Sigmoid colon (tissue), 7 donors: ENCODE results near the gene ZNF346. TPM values are rescaled to one million over a fixed set of nuclear protein-coding genes. Genes with fewer than 3 reads are reported as not detected.

ENCODE experiments used
- DNase-seq: peaks from one replicate; pipeline ENCODE4 v3.0.0-alpha.2; 2019
- H3K27ac ChIP-seq, 4 donors: fragments of 200-600 bp; sonication (generic); one replicate each; pipeline ENCODE4 v1.5.1; 2016 to 2019; ENCODE audit warnings: mild to moderate bottlenecking in 1 of 4
- H3K27me3 ChIP-seq, 3 donors: fragments of 200-600 bp; sonication (generic); one replicate each; pipeline ENCODE4 v1.5.1; 2019; ENCODE audit warnings: mild to moderate bottlenecking in 1 of 3
- H3K36me3 ChIP-seq, 4 donors: fragments of 200-600 bp; sonication (generic); one replicate each; pipeline ENCODE4 v1.5.1; 2016 to 2019
- H3K4me1 ChIP-seq, 4 donors: fragments of 200-600 bp; sonication (generic); one replicate each; pipeline ENCODE4 v1.5.1; 2017 to 2019
- H3K4me3 ChIP-seq, 4 donors: fragments of 200-600 bp; sonication (generic); one replicate each; pipeline ENCODE4 v1.5.1; 2017 to 2019; ENCODE audit warnings: mild to moderate bottlenecking in 2 of 4, moderate library complexity in 1 of 4
- H3K9me3 ChIP-seq, 4 donors: fragments of 200-600 bp in 3 of 4; sonication (generic) in 3 of 4; one replicate each; pipeline versions ENCODE4 v1.5.1 to v1.6.1; 2013 to 2019
- CTCF ChIP-seq, 4 experiments: fragments of 450-650 bp in 3 of 4; fragments of 200-600 bp in 1 of 4; IDR thresholded peaks; one replicate each; pipeline ENCODE4 v1.5.1; 2016 to 2019; ENCODE audit warnings: antibody characterized with exemption in 4 of 4, mild to moderate bottlenecking in 3 of 4, moderate library complexity in 2 of 4
- EP300 ChIP-seq, 4 donors: sonication (generic); formaldehyde crosslinking; IDR thresholded peaks; one replicate each; pipeline ENCODE4 v1.6.1; 2017; ENCODE audit warnings: antibody characterized with exemption in 4 of 4
- POLR2A ChIP-seq, 2 donors: fragments of 450-650 bp; IDR thresholded peaks; one replicate each; pipeline ENCODE4 v1.6.1; 2016; ENCODE audit warnings: antibody characterized with exemption in 2 of 2, mild to moderate bottlenecking in 2 of 2, moderate library complexity in 2 of 2
- POLR2AphosphoS5 ChIP-seq, 4 donors: sonication (generic); formaldehyde crosslinking; IDR thresholded peaks; one replicate each; pipeline ENCODE4 v1.6.1; 2017; ENCODE audit warnings: antibody characterized with exemption in 4 of 4
- WGBS, 2 donors: extraction: QIAGEN DNeasy Blood & Tissue Kit; methylation state at CpG; one replicate each; pipeline ENCODE4 v1.1.7; 2013; 5-methylcytosine and 5-hydroxymethylcytosine counted together
- intact Hi-C: fragments of 100-400 bp; cut with DNase I; formaldehyde crosslinking; loops from one replicate; pipeline ENCODE4 v1.15.1; 2023
- polyA plus RNA-seq, 3 donors: library from polyadenylated mRNA; stranded (reverse); fragments of 200-250 nt; gene quantifications; one replicate each; pipeline ENCODE4 v1.2.3, GENCODE V29; 2013
- total RNA-seq, 4 donors: library from RNA; depleted of rRNA; stranded (reverse); fragments of >200 nt; gene quantifications; one replicate each; pipeline ENCODE4 v1.1.0, GENCODE V29; 2016
- donor health status: healthy with polysubstance abuse.
- donor health status: Bipolar disorder and iron deficiency.
- donor health status: healthy.

ZNF346 gene
- total and polyA plus RNA-seq, 7 donors: 3.0 to 21.9 (median 12.5) TPM

- Histone ChIP-seq H3K27me3 (no peaks in the 10 kb centered on the region), H3K36me3 (peaks cover 0 to 45% (median 15%) of the 10 kb centered on the region in 4 donors), H3K4me3 (no peak overlapping the region), H3K27ac (no peak overlapping the region), H3K9me3 (no peaks in the 10 kb centered on the region), H3K4me1 (peaks cover 0 to 3% (median 1%) of the 10 kb centered on the region in 4 donors)
- no peak for TF ChIP-seq CTCF (IDR thresholded peaks at IDR 0.05)
- TF ChIP-seq EP300 (IDR thresholded peaks at IDR 0.05): no peak
- no peak for TF ChIP-seq POLR2AphosphoS5 (IDR thresholded peaks at IDR 0.05)
- TF ChIP-seq POLR2A (IDR thresholded peaks at IDR 0.05): no peak
- no peak for DNase-seq
- 96% methylated on average over 5 of the region's 5 CpGs for WGBS, 2 donors
- intact Hi-C loops: no loop called here
These were observed 45.0 kb downstream of the ZNF346 start for GRCh38 chr5:177067503-177067902.

- H3K9me3 ChIP-seq: no peaks in the 10 kb centered on the region
- no peaks in the 10 kb centered on the region for H3K27me3 ChIP-seq
- DNase-seq: no peak
- peaks cover 0 to 3% (median 1%) of the 10 kb centered on the region in 4 donors for H3K4me1 ChIP-seq
- 94 to 97% methylated on average over 6 of the region's 6 CpGs for WGBS, 2 donors
- H3K36me3 ChIP-seq: peaks cover 0 to 14% (median 4%) of the 10 kb centered on the region in 4 donors
- H3K4me3 ChIP-seq: no peak overlapping the region
- intact Hi-C loops: loop anchor here (1.0 kb wide), 1 partner anchor 40 kb away; no protein-coding TSS in a partner anchor
- TF ChIP-seq CTCF (IDR thresholded peaks at IDR 0.05) (no peak), POLR2AphosphoS5 (IDR thresholded peaks at IDR 0.05) (no peak), EP300 (IDR thresholded peaks at IDR 0.05) (no peak), POLR2A (IDR thresholded peaks at IDR 0.05) (no peak)
- H3K27ac ChIP-seq: no peak overlapping the region
These were observed 48.2 kb downstream of the ZNF346 start for GRCh38 chr5:177070536-177071191.

GRCh38 chr5:177071666-177072385 is 49.3 kb downstream of the ZNF346 start:
- H3K36me3 ChIP-seq: peaks cover 0 to 5% (median 0%) of the 10 kb centered on the region in 4 donors
- intact Hi-C loops: loop anchor here (1.0 kb wide), 1 partner anchor 38 kb away; no protein-coding TSS in a partner anchor
- H3K9me3 ChIP-seq: no peaks in the 10 kb centered on the region
- peaks cover 0 to 3% (median 1%) of the 10 kb centered on the region in 4 donors for H3K4me1 ChIP-seq
- WGBS, 2 donors: 18 to 22% methylated on average over 5 to 6 of the region's 6 CpGs
- peak; percentile 81 for DNase-seq
- H3K4me3 ChIP-seq: no peak overlapping the region
- H3K27ac ChIP-seq: no peak overlapping the region
- TF ChIP-seq POLR2A (IDR thresholded peaks at IDR 0.05) (no peak), CTCF (IDR thresholded peaks at IDR 0.05) (peak; percentile 50 to 93 (median 78)), EP300 (IDR thresholded peaks at IDR 0.05) (no peak)
- H3K27me3 ChIP-seq: no peaks in the 10 kb centered on the region

- intact Hi-C loops: no loop called here
- 92 to 94% methylated on average over 2 of the region's 2 CpGs for WGBS, 2 donors
- Histone ChIP-seq H3K9me3 (no peaks in the 10 kb centered on the region), H3K36me3 (no peaks in the 10 kb centered on the region), H3K27me3 (peaks cover 0 to 4% (median 0%) of the 10 kb centered on the region in 3 donors), H3K4me1 (no peaks in the 10 kb centered on the region), H3K4me3 (no peak overlapping the region), H3K27ac (no peak overlapping the region)
- DNase-seq: no peak
- TF ChIP-seq CTCF (IDR thresholded peaks at IDR 0.05) (no peak), EP300 (IDR thresholded peaks at IDR 0.05) (no peak), POLR2A (IDR thresholded peaks at IDR 0.05) (no peak), POLR2AphosphoS5 (IDR thresholded peaks at IDR 0.05) (no peak)
These were observed 54.8 kb downstream of the ZNF346 start for GRCh38 chr5:177077335-177077734.
